GM23338 (cell line): Measurements from ENCODE around the gene CDK5RAP2. TPM values are rescaled to one million over a fixed set of nuclear protein-coding genes. Genes with fewer than 3 reads are reported as not detected.

Experiments
- ATAC-seq: fragments of 200-7000 bp; cut with Tn5 transposase; 3 replicates; pipeline ENCODE4 v1.9.1; 2020
- DNase-seq: peaks from one replicate; pipeline ENCODE4 v3.0.0-alpha.2; 2015; ENCODE audit warnings: low spot score
- H2AFZ ChIP-seq: fragments of 200-600 bp; sonication (generic); 2 replicates; pipeline ENCODE4 v1.8.0; 2016; ENCODE audit warnings: antibody characterized with exemption, mild to moderate bottlenecking, moderate library complexity
- H3F3A ChIP-seq: fragments of 200-600 bp; sonication (generic); replicated peaks from 2 replicates; pipeline ENCODE4 v1.8.0; 2017; ENCODE audit warnings: antibody characterized with exemption, mixed run types, low read depth
- H3K27ac ChIP-seq: fragments of 200-600 bp; sonication (generic); 2 replicates; pipeline ENCODE4 v1.6.1; 2016; ENCODE audit warnings: low read depth
- H3K27me3 ChIP-seq: fragments of 200-600 bp; sonication (generic); 2 replicates; pipeline ENCODE4 v1.8.0; 2016; ENCODE audit warnings: mild to moderate bottlenecking, mixed run types, moderate library complexity; ENCODE audit not compliant: insufficient read depth
- H3K36me3 ChIP-seq: fragments of 200-600 bp; sonication (generic); 2 replicates; pipeline ENCODE4 v1.8.0; 2016; ENCODE audit warnings: mild to moderate bottlenecking; ENCODE audit not compliant: insufficient read depth
- H3K4me1 ChIP-seq: fragments of 200-600 bp; sonication (generic); 2 replicates; pipeline ENCODE4 v1.8.0; 2016; ENCODE audit warnings: mild to moderate bottlenecking, moderate library complexity; ENCODE audit not compliant: insufficient read depth
- H3K4me2 ChIP-seq: fragments of 200-600 bp; sonication (generic); 2 replicates; pipeline ENCODE4 v1.7.1; 2017; ENCODE audit warnings: mixed run types
- H3K4me3 ChIP-seq: fragments of 200-600 bp; sonication (generic); 2 replicates; pipeline ENCODE4 v1.6.1; 2016; ENCODE audit warnings: mixed run types
- H3K79me2 ChIP-seq: fragments of 200-600 bp; sonication (generic); replicated peaks from 2 replicates; pipeline ENCODE4 v1.8.0; 2017; ENCODE audit warnings: mild to moderate bottlenecking; ENCODE audit not compliant: insufficient read depth
- H3K9me2 ChIP-seq: fragments of 200-600 bp; sonication (generic); 2 replicates; pipeline ENCODE4 v1.8.0; 2017; ENCODE audit not compliant: insufficient read depth
- H4K20me1 ChIP-seq: fragments of 200-600 bp; sonication (generic); replicated peaks from 2 replicates; pipeline ENCODE4 v1.8.0; 2017; ENCODE audit warnings: mild to moderate bottlenecking; ENCODE audit not compliant: insufficient read depth
- H3K27ac Mint-ChIP-seq: 2 replicates; pipeline ENCODE4 v1.8.0; 2020; ENCODE audit warnings: inconsistent platforms, mild to moderate bottlenecking, moderate library complexity, mixed read lengths
- H3K27me3 Mint-ChIP-seq: 3 replicates; pipeline ENCODE4 v1.8.0; 2022; ENCODE audit warnings: low read depth, mild to moderate bottlenecking, moderate library complexity, mixed read lengths, inconsistent platforms; ENCODE audit not compliant: insufficient read depth, poor library complexity
- H3K36me3 Mint-ChIP-seq: 3 replicates; pipeline ENCODE4 v1.8.0; 2021; ENCODE audit warnings: low read depth, mild to moderate bottlenecking, inconsistent platforms, moderate library complexity, mixed read lengths
- H3K4me1 Mint-ChIP-seq: 3 replicates; pipeline ENCODE4 v1.8.0; 2020; ENCODE audit warnings: mild to moderate bottlenecking, inconsistent platforms, mixed read lengths
- H3K4me3 Mint-ChIP-seq: 3 replicates; pipeline ENCODE4 v1.8.0; 2021; ENCODE audit warnings: moderate library complexity, mild to moderate bottlenecking, inconsistent platforms, mixed read lengths
- H3K9me3 Mint-ChIP-seq: 3 replicates; pipeline ENCODE4 v1.8.0; 2020; ENCODE audit warnings: moderate library complexity, mild to moderate bottlenecking, inconsistent platforms, mixed read lengths
- CTCF ChIP-seq, 2 experiments: fragments of 200-600 bp in 1 of 2; sonication (generic) in 1 of 2; conservative IDR thresholded peaks; 2 replicates each; pipeline versions ENCODE4 v1.5.1 to v1.6.1; 2016 to 2017; ENCODE audit warnings: antibody characterized with exemption in 2 of 2, low read depth in 2 of 2, mild to moderate bottlenecking in 2 of 2, moderate library complexity in 1 of 2
- ETS1 ChIP-seq: IDR thresholded peaks from 2 replicates; pipeline ENCODE4 v1.6.1; 2016; ENCODE audit warnings: antibody characterized with exemption
- EZH2 ChIP-seq: fragments of 200-600 bp; sonication (generic); IDR thresholded peaks from one replicate; pipeline ENCODE4 v1.8.0; 2017; ENCODE audit warnings: antibody characterized with exemption, mild to moderate bottlenecking, low read depth; ENCODE audit not compliant: unreplicated experiment
- EZH2phosphoT487 ChIP-seq: fragments of 200-600 bp; sonication (generic); IDR thresholded peaks from one replicate; pipeline ENCODE4 v1.8.1; 2018; ENCODE audit warnings: antibody characterized with exemption; ENCODE audit not compliant: unreplicated experiment
- NANOG ChIP-seq: IDR thresholded peaks from 2 replicates; pipeline ENCODE4 v1.6.1; 2016; ENCODE audit warnings: antibody characterized with exemption, borderline replicate concordance
- POLR2AphosphoS5 ChIP-seq: IDR thresholded peaks from 2 replicates; pipeline ENCODE4 v1.6.1; 2016; ENCODE audit warnings: antibody characterized with exemption, low read depth
- REST ChIP-seq: IDR thresholded peaks from one replicate; pipeline ENCODE4 v1.6.1; 2018; ENCODE audit warnings: antibody characterized with exemption; ENCODE audit not compliant: unreplicated experiment
- ZNF331 ChIP-seq: fragments of 250-450 bp; sonication (Bioruptor Pico); IDR thresholded peaks from 2 replicates; pipeline ENCODE4 v1.5.0; 2020; ENCODE audit warnings: low read depth, mild to moderate bottlenecking, moderate library complexity
- ZNF462 ChIP-seq: fragments of 250-450 bp; sonication (Bioruptor Pico); IDR thresholded peaks from 2 replicates; pipeline ENCODE4 v1.5.0; 2020; ENCODE audit warnings: mild to moderate bottlenecking, moderate library complexity
- polyA plus RNA-seq: library from polyadenylated mRNA; unstranded; fragments of >200 nt; fragmentation: Nextera tagmentation; extraction: Ambion mirVana; gene quantifications from 2 replicates; pipeline ENCODE4 v1.2.1, GENCODE V29; 2016
- total RNA-seq: library from RNA; depleted of rRNA; stranded (reverse); fragments of >200 nt; shearing (Covaris generic); gene quantifications from 2 replicates; pipeline ENCODE4 v1.2.3, GENCODE V29; 2014

Gene CDK5RAP2
- total and polyA plus RNA-seq, 2 experiments from 2014 or later, result 50.7 to 65.7 TPM

GRCh38 chr9:120368799-120369198 lies 211.2 kb downstream of the CDK5RAP2 start:
- Mint-ChIP-seq H3K27me3 (peaks cover 11% of the 10 kb centered on the region), H3K4me3 (no peak overlapping the region), H3K36me3 (0 out of 3 replicates have a peak, but pooled peaks cover 11% of the 10 kb centered on the region), H3K9me3 (peaks cover 19% of the 10 kb centered on the region; the same call in 2 of the 3 replicates), H3K27ac (no peak overlapping the region), H3K4me1 (peaks cover 10% of the 10 kb centered on the region)
- Histone ChIP-seq H3K9me2 (0 out of 2 replicates have a peak, but pooled peaks cover 6% of the 10 kb centered on the region), H3K79me2 (no peaks in the 10 kb centered on the region), H3K4me3 (no peak overlapping the region), H3K4me1 (no peaks in the 10 kb centered on the region), H3K4me2 (no peak overlapping the region), H3K36me3 (no peaks in the 10 kb centered on the region; the same call in 1 of the 2 replicates), H3K27ac (no peak overlapping the region), H3K27me3 (no peaks in the 10 kb centered on the region), H4K20me1 (0 out of 2 replicates have a peak, but pooled peaks cover 4% of the 10 kb centered on the region), H2AFZ (no peak overlapping the region), H3F3A (no peaks in the 10 kb centered on the region)
- no peak for DNase-seq
- TF ChIP-seq POLR2AphosphoS5, result no peak
- no peak for TF ChIP-seq EZH2phosphoT487
- no peak for ATAC-seq

- 0 out of 2 replicates have a peak, but pooled peaks cover 4% of the 10 kb centered on the region for H4K20me1 ChIP-seq
- peak; percentile 92 for ATAC-seq
- H3K79me2 ChIP-seq, result no peaks in the 10 kb centered on the region
- peaks cover 11% of the 10 kb centered on the region for H3K27me3 Mint-ChIP-seq
- peaks cover 10% of the 10 kb centered on the region for H3K4me1 Mint-ChIP-seq
- peak; percentile 89 for DNase-seq
- no peaks in the 10 kb centered on the region; the same call in 1 of the 2 replicates for H3K36me3 ChIP-seq
- no peak overlapping the region for H3K27ac ChIP-seq
- no peaks in the 10 kb centered on the region for H3K27me3 ChIP-seq
- 0 out of 2 replicates have a peak, but pooled peaks cover 6% of the 10 kb centered on the region for H3K9me2 ChIP-seq
- no peaks in the 10 kb centered on the region for H3K4me1 ChIP-seq
- no peak overlapping the region; the same call in 2 of the 3 replicates for H3K4me3 Mint-ChIP-seq
- no peak overlapping the region for H3K4me2 ChIP-seq
- 0 out of 3 replicates have a peak, but pooled peaks cover 11% of the 10 kb centered on the region for H3K36me3 Mint-ChIP-seq
- H3K4me3 ChIP-seq, result no peak overlapping the region
- no peak overlapping the region for H2AFZ ChIP-seq
- H3K27ac Mint-ChIP-seq, result no peak overlapping the region
- H3F3A ChIP-seq, result no peaks in the 10 kb centered on the region
- H3K9me3 Mint-ChIP-seq, result peaks cover 19% of the 10 kb centered on the region; the same call in 2 of the 3 replicates
- TF ChIP-seq NANOG (no peak), CTCF (conservative IDR thresholded peaks at IDR 0.05; ENCODE audit: low read depth in 2 of 2) (peak; percentile 26 to 51; a peak in 3 of 4 replicates), ZNF331 (no peak), REST (no peak), EZH2 (no peak), ETS1 (no peak), ZNF462 (CRISPR knock-in tag) (peak; percentile 90)
These were observed 213.3 kb downstream of the CDK5RAP2 start for GRCh38 chr9:120366644-120367019.
